Measurements from ENCODE around the gene MPO.

DNA sequence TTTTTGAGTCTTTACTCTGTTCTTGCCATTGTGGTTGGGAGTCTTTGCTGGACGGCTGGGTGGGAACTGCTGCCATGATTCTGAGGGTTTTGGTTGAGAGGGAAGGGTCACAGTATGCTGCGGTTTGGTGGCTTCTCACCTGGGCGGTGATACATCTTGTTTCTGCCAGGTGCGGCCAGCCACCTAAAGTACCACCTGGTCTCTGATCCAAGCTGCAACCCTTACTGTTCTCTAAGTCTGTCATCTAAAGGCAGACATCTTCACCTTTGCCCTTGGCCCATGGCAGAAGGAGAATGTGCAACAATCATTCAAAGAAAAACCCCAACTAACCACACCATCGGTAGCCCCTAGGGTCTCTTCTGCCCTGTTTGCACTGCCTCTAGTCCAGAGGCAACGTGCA lies 19.6 kb upstream of the MPO start:
- TF ChIP-seq, protein P1, sequence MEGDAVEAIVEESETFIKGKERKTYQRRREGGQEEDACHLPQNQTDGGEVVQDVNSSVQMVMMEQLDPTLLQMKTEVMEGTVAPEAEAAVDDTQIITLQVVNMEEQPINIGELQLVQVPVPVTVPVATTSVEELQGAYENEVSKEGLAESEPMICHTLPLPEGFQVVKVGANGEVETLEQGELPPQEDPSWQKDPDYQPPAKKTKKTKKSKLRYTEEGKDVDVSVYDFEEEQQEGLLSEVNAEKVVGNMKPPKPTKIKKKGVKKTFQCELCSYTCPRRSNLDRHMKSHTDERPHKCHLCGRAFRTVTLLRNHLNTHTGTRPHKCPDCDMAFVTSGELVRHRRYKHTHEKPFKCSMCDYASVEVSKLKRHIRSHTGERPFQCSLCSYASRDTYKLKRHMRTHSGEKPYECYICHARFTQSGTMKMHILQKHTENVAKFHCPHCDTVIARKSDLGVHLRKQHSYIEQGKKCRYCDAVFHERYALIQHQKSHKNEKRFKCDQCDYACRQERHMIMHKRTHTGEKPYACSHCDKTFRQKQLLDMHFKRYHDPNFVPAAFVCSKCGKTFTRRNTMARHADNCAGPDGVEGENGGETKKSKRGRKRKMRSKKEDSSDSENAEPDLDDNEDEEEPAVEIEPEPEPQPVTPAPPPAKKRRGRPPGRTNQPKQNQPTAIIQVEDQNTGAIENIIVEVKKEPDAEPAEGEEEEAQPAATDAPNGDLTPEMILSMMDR (IDR thresholded peaks at IDR 0.05), result no peak
- no peak for TF ChIP-seq EP300 (IDR thresholded peaks at IDR 0.05)

Measured in stomach (tissue), 4 donors.